Tibial artery (tissue), 4 donors: ENCODE results near the gene TPH1.
A peak's percentile ranks its signal among the peaks of the same experiment; 100 is the strongest.

Experiments
- DNase-seq, 2 donors: peaks; one replicate each; pipeline ENCODE4 v3.0.0-alpha.2; 2019
- H3K27ac ChIP-seq, 2 donors: fragments of 200-600 bp; sonication (generic) in 1 of 2; 1 replicate in 1 of 2; 2 replicates in 1 of 2; pipeline ENCODE4 v1.5.1; 2018 to 2019; ENCODE audit warnings: mild to moderate bottlenecking in 1 of 2
- H3K27me3 ChIP-seq, 2 donors: fragments of 200-600 bp; sonication (generic) in 1 of 2; one replicate each; pipeline versions ENCODE4 v1.5.1 to v1.6.0; 2016 to 2019
- H3K36me3 ChIP-seq, 3 donors: fragments of 200-600 bp; sonication (generic) in 2 of 3; one replicate each; pipeline ENCODE4 v1.5.1; 2016 to 2019; ENCODE audit warnings: mild to moderate bottlenecking in 2 of 3
- H3K4me1 ChIP-seq, 4 donors: fragments of 200-600 bp; sonication (generic) in 2 of 4; 1 replicate in 3 of 4; 2 replicates in 1 of 4; pipeline ENCODE4 v1.5.1; 2016 to 2019
- H3K4me3 ChIP-seq, 2 donors: fragments of 200-600 bp; sonication (generic) in 1 of 2; 1 replicate in 1 of 2; 2 replicates in 1 of 2; pipeline ENCODE4 v1.5.1; 2018 to 2019; ENCODE audit warnings: mild to moderate bottlenecking in 2 of 2
- H3K9me3 ChIP-seq, 3 donors: fragments of 200-600 bp; sonication (generic) in 1 of 3; one replicate each; pipeline ENCODE4 v1.5.1; 2016 to 2019
- intact Hi-C: fragments of 100-400 bp; cut with DNase I; formaldehyde crosslinking; loops from one replicate; pipeline ENCODE4 v1.15.0; 2023; ENCODE audit warnings: low total_unique reads
- TF ChIP-seq, protein P1 (sequence below), 2 experiments: fragments of 200-600 bp in 1 of 2; fragments of 450-650 bp in 1 of 2; IDR thresholded peaks; one replicate each; pipeline ENCODE4 v1.5.1; 2017 to 2019; ENCODE audit warnings: antibody characterized with exemption in 2 of 2, mild to moderate bottlenecking in 1 of 2, moderate library complexity in 1 of 2

The TPH1 gene

GRCh38 chr11:18061351-18061750 is 15.3 kb upstream of the TPH1 start:
- no peak overlapping the region for H3K4me3 ChIP-seq
- no peaks in the 10 kb centered on the region for H3K27me3 ChIP-seq
- peaks cover 0 to 6% (median 0%) of the 10 kb centered on the region in 4 donors for H3K4me1 ChIP-seq
- no peaks in the 10 kb centered on the region for H3K36me3 ChIP-seq
- intact Hi-C loops = no loop called here
- H3K27ac ChIP-seq = no peak overlapping the region
- DNase-seq = no peak
- TF ChIP-seq, protein P1, sequence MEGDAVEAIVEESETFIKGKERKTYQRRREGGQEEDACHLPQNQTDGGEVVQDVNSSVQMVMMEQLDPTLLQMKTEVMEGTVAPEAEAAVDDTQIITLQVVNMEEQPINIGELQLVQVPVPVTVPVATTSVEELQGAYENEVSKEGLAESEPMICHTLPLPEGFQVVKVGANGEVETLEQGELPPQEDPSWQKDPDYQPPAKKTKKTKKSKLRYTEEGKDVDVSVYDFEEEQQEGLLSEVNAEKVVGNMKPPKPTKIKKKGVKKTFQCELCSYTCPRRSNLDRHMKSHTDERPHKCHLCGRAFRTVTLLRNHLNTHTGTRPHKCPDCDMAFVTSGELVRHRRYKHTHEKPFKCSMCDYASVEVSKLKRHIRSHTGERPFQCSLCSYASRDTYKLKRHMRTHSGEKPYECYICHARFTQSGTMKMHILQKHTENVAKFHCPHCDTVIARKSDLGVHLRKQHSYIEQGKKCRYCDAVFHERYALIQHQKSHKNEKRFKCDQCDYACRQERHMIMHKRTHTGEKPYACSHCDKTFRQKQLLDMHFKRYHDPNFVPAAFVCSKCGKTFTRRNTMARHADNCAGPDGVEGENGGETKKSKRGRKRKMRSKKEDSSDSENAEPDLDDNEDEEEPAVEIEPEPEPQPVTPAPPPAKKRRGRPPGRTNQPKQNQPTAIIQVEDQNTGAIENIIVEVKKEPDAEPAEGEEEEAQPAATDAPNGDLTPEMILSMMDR (IDR thresholded peaks at IDR 0.05) = no peak
- no peaks in the 10 kb centered on the region for H3K9me3 ChIP-seq

DNA sequence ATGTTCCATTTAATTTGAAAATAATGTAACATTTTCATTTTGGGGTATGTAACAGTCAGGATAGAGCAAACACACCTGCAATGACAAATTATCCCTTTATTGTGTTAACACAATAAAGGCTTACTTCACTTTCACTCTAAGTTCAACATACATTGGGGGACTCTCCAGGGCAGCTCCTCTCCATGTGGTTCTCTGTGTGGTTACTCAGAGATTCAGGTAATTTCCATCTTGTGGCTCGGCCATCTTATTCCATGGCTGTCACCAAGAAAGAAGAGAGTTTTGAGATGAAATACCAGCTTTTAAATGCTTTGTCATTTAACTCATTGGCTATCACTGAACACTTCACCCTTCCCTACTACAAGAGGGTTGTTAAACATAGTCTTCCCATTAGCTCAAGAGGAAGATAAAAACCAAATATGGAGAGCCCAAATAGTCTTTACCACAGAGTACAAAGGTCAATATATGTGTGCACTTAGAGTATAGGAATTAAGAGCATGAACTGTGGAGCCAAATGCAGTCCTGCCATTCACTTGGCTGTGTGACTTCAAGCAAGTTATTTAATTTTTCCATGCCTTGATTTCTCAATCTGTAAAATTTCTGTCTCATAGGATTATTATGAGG is 10.6 kb upstream of the TPH1 start:
- no peak overlapping the region for H3K4me3 ChIP-seq
- DNase-seq = no peak
- TF ChIP-seq, protein P1 (IDR thresholded peaks at IDR 0.05) = no peak
- peak overlapping the region in 1 of 2 donors; percentile 52 for H3K27ac ChIP-seq
- intact Hi-C loops = no loop called here
- peaks cover 0 to 21% (median 0%) of the 10 kb centered on the region in 4 donors for H3K4me1 ChIP-seq
- no peaks in the 10 kb centered on the region for H3K9me3 ChIP-seq
- H3K36me3 ChIP-seq = no peaks in the 10 kb centered on the region
- H3K27me3 ChIP-seq = no peaks in the 10 kb centered on the region

DNA sequence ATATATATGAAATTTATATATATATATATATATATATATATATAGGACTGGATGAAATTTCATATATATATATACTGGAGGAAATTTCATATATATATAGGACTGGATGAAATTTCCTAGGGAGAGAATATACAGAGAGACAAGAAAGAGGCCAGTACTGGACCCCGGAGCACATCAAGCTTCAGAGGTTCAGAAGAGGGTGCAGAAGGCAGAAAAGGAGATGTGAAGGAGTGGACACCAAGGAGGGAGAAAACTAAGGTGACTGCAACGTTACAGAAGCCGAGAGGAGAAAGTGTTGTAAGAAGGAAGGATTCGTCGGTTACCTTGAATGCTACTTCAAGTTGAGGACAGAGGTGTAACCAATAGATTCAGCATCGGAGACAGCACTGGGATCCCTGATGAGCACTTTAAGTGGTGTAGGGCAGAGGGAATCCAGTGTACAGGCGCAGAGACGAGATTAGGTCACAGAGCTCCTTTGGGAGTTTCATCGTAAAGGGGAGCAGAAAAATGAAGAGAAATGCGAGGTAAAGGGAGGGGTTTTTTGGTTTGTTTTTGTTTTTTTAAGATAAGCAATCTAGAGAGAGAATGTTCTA is 8.5 kb upstream of the TPH1 start:
- H3K36me3 ChIP-seq = no peaks in the 10 kb centered on the region
- no peaks in the 10 kb centered on the region for H3K27me3 ChIP-seq
- H3K27ac ChIP-seq = no peak overlapping the region
- H3K9me3 ChIP-seq = no peaks in the 10 kb centered on the region
- intact Hi-C loops = no loop called here
- H3K4me3 ChIP-seq = no peak overlapping the region
- DNase-seq = no peak
- TF ChIP-seq, protein P1 (IDR thresholded peaks at IDR 0.05) = no peak
- peaks cover 0 to 21% (median 0%) of the 10 kb centered on the region in 4 donors for H3K4me1 ChIP-seq

GRCh38 chr11:18050848-18051247 is 4.8 kb upstream of the TPH1 start:
- Histone ChIP-seq H3K36me3 (no peaks in the 10 kb centered on the region), H3K4me1 (peaks cover 0 to 18% (median 3%) of the 10 kb centered on the region in 4 donors), H3K27me3 (peaks cover 0 to 3% of the 10 kb centered on the region in 2 donors), H3K9me3 (no peaks in the 10 kb centered on the region), H3K27ac (no peak overlapping the region), H3K4me3 (no peak overlapping the region)
- no peak for DNase-seq
- TF ChIP-seq, protein P1 (IDR thresholded peaks at IDR 0.05) = no peak
- intact Hi-C loops = no loop called here

DNA sequence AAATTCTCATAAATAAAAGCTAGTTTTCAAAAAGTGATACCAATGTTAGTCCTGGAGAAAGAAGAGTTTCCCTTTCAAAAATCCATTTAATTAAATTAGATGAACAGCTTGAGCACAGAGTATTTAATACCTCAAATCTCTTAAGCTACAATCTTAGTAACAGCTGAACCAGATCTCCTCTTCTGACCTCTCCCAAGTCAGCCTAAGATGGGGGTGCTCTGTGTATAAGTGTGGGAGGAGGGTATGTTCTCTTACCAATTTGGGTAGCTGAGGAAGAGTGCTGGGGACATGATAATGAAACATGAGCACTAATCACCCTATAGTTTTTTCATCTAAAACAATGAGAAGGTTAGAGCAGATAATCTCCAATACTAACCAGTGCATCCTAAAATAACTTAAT is 9.6 kb downstream of the TPH1 start:
- H3K27me3 ChIP-seq = no peaks in the 10 kb centered on the region
- H3K4me3 ChIP-seq = no peak overlapping the region
- TF ChIP-seq, protein P1 (IDR thresholded peaks at IDR 0.05) = no peak
- intact Hi-C loops = no loop called here
- no peaks in the 10 kb centered on the region for H3K9me3 ChIP-seq
- no peak for DNase-seq
- H3K4me1 ChIP-seq = no peaks in the 10 kb centered on the region
- H3K36me3 ChIP-seq = no peaks in the 10 kb centered on the region
- no peak overlapping the region for H3K27ac ChIP-seq
